Measurements from ENCODE around the gene PSD4. TPM values are rescaled to one million over a fixed set of nuclear protein-coding genes. Genes with fewer than 3 reads are reported as not detected.

PSD4 gene
- polyA plus RNA-seq, 4 donors, result 24.7 to 39.2 (median 32.7) TPM

DNA sequence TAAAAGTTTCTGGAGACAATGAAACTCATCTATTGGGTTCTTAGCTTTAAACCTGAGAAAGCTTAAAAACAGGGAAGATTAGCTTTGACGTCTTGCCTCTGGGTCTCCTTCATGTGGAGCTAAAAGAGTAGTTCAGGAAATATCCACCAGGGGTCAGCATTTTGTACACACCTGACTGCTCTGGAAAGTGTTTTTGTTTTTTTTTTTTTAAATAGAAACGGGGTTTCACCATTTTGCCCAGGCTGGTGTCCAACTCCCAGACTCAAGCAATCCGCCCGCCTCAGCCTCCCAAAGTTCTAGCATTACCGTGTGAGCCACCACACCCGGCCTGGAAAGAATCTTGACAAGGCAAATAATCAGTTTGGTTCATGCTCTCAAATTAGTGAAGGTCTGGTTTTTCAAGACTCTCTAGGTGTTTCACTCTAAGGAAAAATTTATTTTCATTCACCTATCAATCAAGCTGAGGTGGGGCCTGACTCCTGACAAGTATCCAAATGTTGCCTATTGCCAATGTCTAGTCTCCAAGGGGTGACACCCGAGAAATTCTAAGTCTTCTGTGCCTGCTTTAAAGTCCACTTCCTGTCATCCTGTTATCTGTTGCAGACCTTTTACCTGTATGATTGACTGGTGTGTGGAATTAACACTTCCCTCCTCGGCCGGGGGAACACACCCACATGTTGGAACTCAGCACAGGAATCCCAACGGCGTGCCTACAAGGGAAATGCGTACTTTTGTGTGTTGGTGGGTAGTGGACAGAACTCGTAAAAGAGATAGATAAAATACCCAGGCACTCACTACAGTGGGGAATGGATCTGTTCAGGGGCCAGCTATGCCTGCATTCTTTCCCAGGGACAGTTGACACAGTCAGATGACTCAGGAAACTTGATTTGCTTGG is 35.1 kb upstream of the PSD4 start:
- Histone ChIP-seq H3K27ac (ENCODE audit: low read depth in 1 of 3, low read length in 2 of 3) (peak overlapping the region; percentile 40 to 81 (median 66)), H3K27me3 (ENCODE audit: control insufficient read depth in 3 of 3, insufficient read depth in 3 of 3, low read length in 3 of 3) (no peaks in the 10 kb centered on the region), H3K4me3 (ENCODE audit: low read depth in 1 of 3, low read length in 3 of 3) (peak overlapping the region in 1 of 3 donors; percentile 29), H3K4me1 (ENCODE audit: control insufficient read depth in 3 of 3, insufficient read depth in 2 of 3, low read depth in 1 of 3, low read length in 2 of 3) (peaks cover 3 to 14% (median 3%) of the 10 kb centered on the region in 3 donors), H3K36me3 (ENCODE audit: control insufficient read depth in 3 of 3, insufficient read depth in 2 of 3, low read depth in 1 of 3, low read length in 3 of 3) (no peaks in the 10 kb centered on the region), H3K9me3 (ENCODE audit: control insufficient read depth in 2 of 2, insufficient read depth in 1 of 2, low read depth in 1 of 2, low read length in 1 of 2) (no peaks in the 10 kb centered on the region)
- WGBS, 3 donors, result 15 to 32% (median 19%) methylated on average over 13 of the region's 13 CpGs
- DNase-seq, result peak; percentile 86 to 91
- FAIRE-seq, result no peak

- no peak overlapping the region for H3K27ac ChIP-seq (ENCODE audit: low read depth in 1 of 3, low read length in 2 of 3)
- no peaks in the 10 kb centered on the region for H3K27me3 ChIP-seq (ENCODE audit: control insufficient read depth in 3 of 3, insufficient read depth in 3 of 3, low read length in 3 of 3)
- WGBS, 3 donors, result 84 to 95% (median 92%) methylated on average over 6 of the region's 6 CpGs
- no peak for FAIRE-seq
- no peaks in the 10 kb centered on the region for H3K36me3 ChIP-seq (ENCODE audit: control insufficient read depth in 3 of 3, insufficient read depth in 2 of 3, low read depth in 1 of 3, low read length in 3 of 3)
- no peak overlapping the region for H3K4me3 ChIP-seq (ENCODE audit: low read depth in 1 of 3, low read length in 3 of 3)
- no peaks in the 10 kb centered on the region for H3K9me3 ChIP-seq (ENCODE audit: control insufficient read depth in 2 of 2, insufficient read depth in 1 of 2, low read depth in 1 of 2, low read length in 1 of 2)
- H3K4me1 ChIP-seq (ENCODE audit: control insufficient read depth in 3 of 3, insufficient read depth in 2 of 3, low read depth in 1 of 3, low read length in 2 of 3), result peaks cover 3 to 10% (median 3%) of the 10 kb centered on the region in 3 donors
- DNase-seq, result no peak
Measured at GRCh38 chr2:113141451-113141850, 32.3 kb upstream of the PSD4 start.

DNA sequence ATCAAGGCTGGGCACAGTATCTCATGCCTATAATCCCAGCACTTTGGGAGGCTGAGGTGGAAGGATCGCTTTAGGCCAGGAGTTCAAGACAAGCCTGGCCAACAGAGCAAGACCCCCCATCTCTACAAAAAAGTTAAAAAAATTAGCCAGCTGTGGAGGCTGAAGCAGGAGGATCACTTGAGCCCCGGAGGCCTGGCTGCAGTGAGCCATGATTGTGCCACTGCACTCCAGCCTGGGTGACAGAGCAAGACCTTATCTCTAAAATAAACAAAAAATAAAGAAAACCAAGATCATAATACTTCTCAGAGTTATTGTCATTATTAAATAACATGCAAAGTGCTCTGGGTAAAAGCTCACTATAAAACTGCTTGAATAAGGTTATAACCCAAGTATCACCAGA is 31.5 kb upstream of the PSD4 start:
- no peak overlapping the region for H3K4me3 ChIP-seq (ENCODE audit: low read depth in 1 of 3, low read length in 3 of 3)
- WGBS, 3 donors, result 83 to 86% (median 84%) methylated on average over 2 of the region's 2 CpGs
- no peak for FAIRE-seq

DNA sequence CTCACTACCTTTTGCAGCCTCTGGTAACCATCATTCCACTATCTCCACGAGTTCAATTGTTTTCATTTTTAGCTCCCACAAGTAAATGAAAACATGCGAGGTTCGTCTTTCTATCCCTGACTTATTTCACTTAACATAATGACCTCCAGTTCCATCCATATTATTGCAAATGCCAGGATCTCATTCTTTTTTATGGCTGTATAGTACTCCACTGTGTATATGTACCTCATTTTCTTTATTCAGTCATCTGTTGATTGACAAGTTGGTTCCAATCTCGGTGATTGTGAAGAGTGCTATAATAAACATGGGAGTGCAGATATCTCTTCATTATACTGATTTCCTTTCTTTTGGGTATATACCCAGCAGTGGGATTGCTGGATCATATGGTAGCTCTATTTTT is 29.5 kb upstream of the PSD4 start:
- WGBS, 3 donors, result 76 to 89% (median 87%) methylated on average over 4 of the region's 4 CpGs
- Histone ChIP-seq H3K4me3 (ENCODE audit: low read depth in 1 of 3, low read length in 3 of 3) (no peak overlapping the region), H3K27me3 (ENCODE audit: control insufficient read depth in 3 of 3, insufficient read depth in 3 of 3, low read length in 3 of 3) (no peaks in the 10 kb centered on the region), H3K36me3 (ENCODE audit: control insufficient read depth in 3 of 3, insufficient read depth in 2 of 3, low read depth in 1 of 3, low read length in 3 of 3) (no peaks in the 10 kb centered on the region), H3K27ac (ENCODE audit: low read depth in 1 of 3, low read length in 2 of 3) (no peak overlapping the region), H3K9me3 (ENCODE audit: control insufficient read depth in 2 of 2, insufficient read depth in 1 of 2, low read depth in 1 of 2, low read length in 1 of 2) (peaks cover 0 to 3% of the 10 kb centered on the region in 2 donors), H3K4me1 (ENCODE audit: control insufficient read depth in 3 of 3, insufficient read depth in 2 of 3, low read depth in 1 of 3, low read length in 2 of 3) (peaks cover 0 to 4% (median 2%) of the 10 kb centered on the region in 3 donors)
- DNase-seq (no peak), FAIRE-seq (no peak)

More for the DNA sequence above, 31.5 kb upstream of the PSD4 start:
- Histone ChIP-seq H3K9me3 (ENCODE audit: control insufficient read depth in 2 of 2, insufficient read depth in 1 of 2, low read depth in 1 of 2, low read length in 1 of 2) (no peaks in the 10 kb centered on the region), H3K36me3 (ENCODE audit: control insufficient read depth in 3 of 3, insufficient read depth in 2 of 3, low read depth in 1 of 3, low read length in 3 of 3) (no peaks in the 10 kb centered on the region), H3K27ac (ENCODE audit: low read depth in 1 of 3, low read length in 2 of 3) (no peak overlapping the region), H3K27me3 (ENCODE audit: control insufficient read depth in 3 of 3, insufficient read depth in 3 of 3, low read length in 3 of 3) (no peaks in the 10 kb centered on the region), H3K4me1 (ENCODE audit: control insufficient read depth in 3 of 3, insufficient read depth in 2 of 3, low read depth in 1 of 3, low read length in 2 of 3) (peaks cover 3 to 10% (median 3%) of the 10 kb centered on the region in 3 donors)
- DNase-seq, result no peak

DNA sequence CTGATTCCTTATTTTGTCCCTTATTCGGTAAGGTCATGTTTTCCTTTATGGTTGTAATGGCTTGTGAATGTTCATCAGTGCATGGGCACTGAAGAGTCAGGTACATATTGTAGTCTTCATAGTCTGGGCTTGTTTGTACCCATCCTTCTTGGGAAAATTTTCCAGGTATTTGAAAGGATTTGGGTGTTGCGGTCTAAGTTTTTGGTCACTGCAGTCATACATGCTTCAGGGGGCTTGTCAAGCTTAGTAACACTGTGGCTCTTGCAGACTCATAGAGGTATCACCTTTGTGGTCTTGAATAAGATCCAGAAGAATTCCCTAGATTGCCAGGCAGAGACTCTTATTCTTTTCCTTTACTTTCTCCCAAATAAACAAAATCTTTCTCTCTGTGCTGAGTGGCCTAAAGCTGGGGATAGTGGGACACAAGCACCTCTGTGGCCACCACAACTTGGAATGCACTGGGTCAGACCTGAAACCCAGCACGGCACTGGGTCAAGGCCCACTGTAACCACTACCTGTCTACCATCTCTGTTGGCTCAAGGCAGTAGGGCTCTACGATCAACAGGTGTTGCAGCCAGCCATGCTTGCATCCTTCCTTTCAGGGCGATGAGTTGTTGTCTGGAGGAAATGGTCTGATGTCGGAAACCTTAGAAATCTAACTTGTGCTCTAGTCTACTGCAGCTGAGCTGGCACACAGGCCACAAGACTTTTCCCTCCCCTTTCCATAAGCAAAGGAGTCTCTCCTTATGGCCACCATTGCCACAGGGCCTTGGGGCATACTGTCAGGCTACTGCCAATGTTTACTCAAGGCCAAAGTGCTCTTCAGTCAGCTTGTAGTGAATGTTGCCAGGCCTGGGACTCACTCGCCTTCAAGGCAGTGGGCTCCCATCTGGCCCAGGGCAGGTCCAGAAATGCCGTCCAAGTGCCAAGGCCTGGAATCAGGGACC is 24.9 kb upstream of the PSD4 start:
- DNase-seq, result no peak
- FAIRE-seq, result no peak
- H3K36me3 ChIP-seq (ENCODE audit: control insufficient read depth in 3 of 3, insufficient read depth in 2 of 3, low read depth in 1 of 3, low read length in 3 of 3), result no peaks in the 10 kb centered on the region
- no peaks in the 10 kb centered on the region for H3K4me1 ChIP-seq (ENCODE audit: control insufficient read depth in 3 of 3, insufficient read depth in 2 of 3, low read depth in 1 of 3, low read length in 2 of 3)
- 77 to 81% (median 79%) methylated on average over 8 of the region's 8 CpGs for WGBS, 3 donors
- H3K27me3 ChIP-seq (ENCODE audit: control insufficient read depth in 3 of 3, insufficient read depth in 3 of 3, low read length in 3 of 3), result no peaks in the 10 kb centered on the region
- peaks cover 0 to 3% of the 10 kb centered on the region in 2 donors for H3K9me3 ChIP-seq (ENCODE audit: control insufficient read depth in 2 of 2, insufficient read depth in 1 of 2, low read depth in 1 of 2, low read length in 1 of 2)
- H3K27ac ChIP-seq (ENCODE audit: low read depth in 1 of 3, low read length in 2 of 3), result no peak overlapping the region
- no peak overlapping the region for H3K4me3 ChIP-seq (ENCODE audit: low read depth in 1 of 3, low read length in 3 of 3)

DNA sequence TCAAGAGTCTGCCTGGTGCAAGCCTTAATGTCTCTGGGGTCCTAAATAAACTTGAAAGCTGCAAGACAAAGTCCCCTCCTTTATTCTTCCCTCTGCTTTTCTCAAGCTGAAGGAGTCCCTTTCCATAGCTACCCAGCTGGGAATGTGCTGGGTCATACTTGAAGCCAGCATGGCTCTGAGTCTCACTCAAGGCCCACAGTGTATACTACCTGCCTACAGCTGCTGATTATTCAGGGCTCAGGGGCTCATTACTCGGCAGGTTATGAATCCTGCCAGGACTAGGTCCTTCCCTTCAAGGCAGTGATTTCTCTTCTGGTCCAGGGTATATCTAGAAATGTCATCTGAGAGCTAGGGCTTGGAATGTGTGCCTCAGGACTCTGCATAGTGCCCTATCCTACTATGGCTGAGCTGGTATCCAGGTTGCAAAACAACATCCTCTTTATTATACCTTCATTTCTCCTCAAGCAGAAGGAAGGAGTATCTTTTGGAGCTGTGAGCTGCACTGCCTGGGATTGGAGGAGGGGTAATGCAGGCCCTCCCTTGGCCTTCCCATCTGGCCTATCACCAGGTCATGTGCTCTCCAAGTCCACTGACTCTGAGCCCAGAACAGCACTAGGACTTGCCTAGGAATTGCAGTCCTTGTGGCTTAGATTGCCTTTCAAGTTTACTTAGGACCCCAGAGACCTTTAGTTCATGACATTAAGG is 24.1 kb upstream of the PSD4 start:
- no peaks in the 10 kb centered on the region for H3K36me3 ChIP-seq (ENCODE audit: control insufficient read depth in 3 of 3, insufficient read depth in 2 of 3, low read depth in 1 of 3, low read length in 3 of 3)
- peaks cover 0 to 3% of the 10 kb centered on the region in 2 donors for H3K9me3 ChIP-seq (ENCODE audit: control insufficient read depth in 2 of 2, insufficient read depth in 1 of 2, low read depth in 1 of 2, low read length in 1 of 2)
- no peaks in the 10 kb centered on the region for H3K27me3 ChIP-seq (ENCODE audit: control insufficient read depth in 3 of 3, insufficient read depth in 3 of 3, low read length in 3 of 3)
- no peak overlapping the region for H3K27ac ChIP-seq (ENCODE audit: low read depth in 1 of 3, low read length in 2 of 3)
- 68 to 90% (median 83%) methylated on average over 1 of the region's 1 CpG for WGBS, 3 donors
- no peaks in the 10 kb centered on the region for H3K4me1 ChIP-seq (ENCODE audit: control insufficient read depth in 3 of 3, insufficient read depth in 2 of 3, low read depth in 1 of 3, low read length in 2 of 3)
- FAIRE-seq (no peak), DNase-seq (no peak)
- no peak overlapping the region for H3K4me3 ChIP-seq (ENCODE audit: low read depth in 1 of 3, low read length in 3 of 3)

DNA sequence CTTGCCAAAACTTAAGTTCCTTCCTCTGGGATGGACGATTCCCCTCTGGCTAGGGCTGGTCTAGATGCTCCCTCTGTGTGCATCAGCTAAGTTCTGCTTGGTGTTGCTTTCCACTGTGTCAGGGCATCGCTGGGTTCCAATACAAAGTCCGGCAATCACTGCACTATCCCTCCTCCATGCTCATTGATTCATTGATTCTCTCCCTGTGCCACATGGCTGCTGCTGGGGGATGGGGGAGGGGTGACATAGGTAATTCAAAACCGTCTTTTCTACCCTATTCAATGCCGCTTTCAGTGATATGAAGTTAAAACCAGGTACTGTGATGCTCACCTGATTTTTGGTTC is 23.5 kb upstream of the PSD4 start:
- Histone ChIP-seq H3K4me1 (ENCODE audit: control insufficient read depth in 3 of 3, insufficient read depth in 2 of 3, low read depth in 1 of 3, low read length in 2 of 3) (no peaks in the 10 kb centered on the region), H3K27ac (ENCODE audit: low read depth in 1 of 3, low read length in 2 of 3) (no peak overlapping the region), H3K36me3 (ENCODE audit: control insufficient read depth in 3 of 3, insufficient read depth in 2 of 3, low read depth in 1 of 3, low read length in 3 of 3) (no peaks in the 10 kb centered on the region), H3K4me3 (ENCODE audit: low read depth in 1 of 3, low read length in 3 of 3) (no peak overlapping the region), H3K9me3 (ENCODE audit: control insufficient read depth in 2 of 2, insufficient read depth in 1 of 2, low read depth in 1 of 2, low read length in 1 of 2) (peaks cover 0 to 3% of the 10 kb centered on the region in 2 donors), H3K27me3 (ENCODE audit: control insufficient read depth in 3 of 3, insufficient read depth in 3 of 3, low read length in 3 of 3) (no peaks in the 10 kb centered on the region)
- no peak for FAIRE-seq
- 87 to 93% (median 90%) methylated on average over 5 of the region's 5 CpGs for WGBS, 3 donors
- DNase-seq, result no peak

- Histone ChIP-seq H3K27ac (ENCODE audit: low read depth in 1 of 3, low read length in 2 of 3) (no peak overlapping the region), H3K4me3 (ENCODE audit: low read depth in 1 of 3, low read length in 3 of 3) (no peak overlapping the region), H3K9me3 (ENCODE audit: control insufficient read depth in 2 of 2, insufficient read depth in 1 of 2, low read depth in 1 of 2, low read length in 1 of 2) (no peaks in the 10 kb centered on the region), H3K4me1 (ENCODE audit: control insufficient read depth in 3 of 3, insufficient read depth in 2 of 3, low read depth in 1 of 3, low read length in 2 of 3) (peaks cover 0 to 8% (median 5%) of the 10 kb centered on the region in 3 donors), H3K36me3 (ENCODE audit: control insufficient read depth in 3 of 3, insufficient read depth in 2 of 3, low read depth in 1 of 3, low read length in 3 of 3) (peaks cover 0 to 3% (median 0%) of the 10 kb centered on the region in 3 donors), H3K27me3 (ENCODE audit: control insufficient read depth in 3 of 3, insufficient read depth in 3 of 3, low read length in 3 of 3) (no peaks in the 10 kb centered on the region)
- FAIRE-seq (no peak), DNase-seq (no peak)
- 88 to 96% (median 93%) methylated on average over 5 of the region's 5 CpGs for WGBS, 3 donors
Measured at GRCh38 chr2:113155331-113155730, 18.4 kb upstream of the PSD4 start.

All from small intestine (tissue), 7 donors.